ENCODE data around the gene MINK1.
A peak's percentile ranks its signal among the peaks of the same experiment; 100 is the strongest.
"Not testable (repeated sequence)": the region's sequence is repeated elsewhere in the genome, so short reads cannot be mapped to it uniquely, and the experiment has no call there.

MINK1 gene

DNA sequence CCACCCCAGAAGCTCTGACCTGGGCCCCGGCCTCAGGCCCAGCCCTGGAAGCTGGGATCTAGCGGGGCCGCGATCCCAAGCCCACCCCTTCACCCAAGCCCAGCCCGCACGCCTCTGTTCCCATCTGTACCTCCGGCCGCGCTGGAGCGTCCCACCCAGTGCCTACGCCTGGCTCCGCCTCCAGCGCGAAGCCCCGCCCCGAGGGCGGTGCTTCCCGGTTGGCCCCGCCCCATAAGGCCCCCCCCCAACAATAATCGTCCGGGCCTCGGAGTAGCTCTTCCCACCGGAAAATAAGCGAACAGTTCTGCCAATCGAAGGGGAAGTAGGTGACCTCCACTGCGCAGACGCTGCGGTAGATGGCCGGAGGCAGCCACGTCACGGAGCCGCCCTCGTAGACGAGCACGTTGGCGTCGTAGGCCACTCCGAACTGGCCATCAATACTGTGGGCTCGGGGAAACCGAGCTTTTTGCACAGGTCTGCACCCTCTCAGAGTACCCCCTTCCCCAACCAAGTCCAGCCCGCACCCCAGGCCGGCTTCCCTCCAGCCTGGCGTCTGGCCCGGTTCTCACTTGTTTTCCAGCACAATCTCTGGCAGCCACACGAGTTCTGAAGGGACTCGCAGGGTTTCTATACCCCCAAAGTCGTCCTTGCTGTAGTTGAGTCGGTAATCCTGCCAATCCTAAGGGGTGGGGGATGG, 68.7 kb downstream of the MINK1 start:
- no peak for DNase-seq

DNA sequence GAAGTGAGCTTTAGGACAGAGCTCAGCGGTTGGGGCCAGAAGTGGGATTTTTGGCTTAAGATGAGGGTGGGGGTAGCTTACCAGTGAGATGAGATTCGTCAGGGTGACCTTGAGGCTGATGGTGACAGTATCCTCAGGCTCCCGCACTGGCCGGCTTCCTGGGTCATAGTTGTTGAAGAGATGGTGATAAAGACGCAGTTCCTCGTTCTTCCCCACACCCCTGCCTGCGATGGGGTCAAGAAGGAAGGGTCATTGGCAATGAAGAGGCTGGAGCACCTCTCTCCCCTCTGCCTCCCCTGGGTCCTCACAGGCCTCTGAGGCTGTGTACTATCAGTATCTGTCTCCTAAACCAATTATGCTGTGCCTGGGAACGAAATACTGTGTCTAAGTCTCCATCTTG, 69.4 kb downstream of the MINK1 start:
- no peak for DNase-seq

DNA sequence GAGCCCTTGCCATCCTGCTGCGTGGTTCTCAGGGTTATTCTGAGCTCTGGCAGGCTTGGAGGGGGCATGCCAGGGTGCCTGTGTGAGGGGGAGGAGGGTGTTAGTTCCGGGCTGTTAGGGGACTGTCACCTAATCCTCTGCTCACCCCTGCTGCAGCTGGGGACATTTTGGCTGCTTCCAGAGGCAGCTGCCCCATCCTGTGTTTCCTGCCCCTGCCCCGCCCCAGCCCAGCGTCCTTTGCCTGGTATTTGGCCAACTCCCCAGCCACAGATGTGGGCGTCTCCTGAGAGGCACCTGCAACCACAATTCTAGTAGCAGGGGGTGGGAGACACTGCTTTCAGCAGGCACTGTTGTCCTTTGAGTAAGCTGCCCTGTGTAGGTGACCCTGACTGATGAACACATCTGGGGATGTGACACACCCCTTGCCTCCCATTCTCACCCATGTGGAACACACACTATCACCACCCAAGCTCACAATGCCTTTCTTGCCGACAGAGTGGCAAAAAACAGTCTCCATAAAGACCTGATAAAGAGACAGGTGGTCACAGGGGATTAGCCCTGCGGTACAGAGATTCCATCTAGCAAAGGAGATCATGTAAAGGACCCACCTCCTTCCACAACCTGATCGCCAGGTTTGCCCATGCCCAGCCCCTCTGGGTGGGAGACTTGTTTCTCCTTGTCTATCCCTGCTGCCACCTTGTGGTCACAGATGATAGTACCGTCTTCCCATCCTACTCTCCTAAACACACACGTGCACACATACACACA, 70.1 kb downstream of the MINK1 start, which contains the start of gene CHRNE:
TSS of gene CHRNE (minus strand) at position 48 of the 768 bp plus-strand sequence. CDS start at position 13, 35 bp downstream.
- peak; percentile 27 for DNase-seq

DNA sequence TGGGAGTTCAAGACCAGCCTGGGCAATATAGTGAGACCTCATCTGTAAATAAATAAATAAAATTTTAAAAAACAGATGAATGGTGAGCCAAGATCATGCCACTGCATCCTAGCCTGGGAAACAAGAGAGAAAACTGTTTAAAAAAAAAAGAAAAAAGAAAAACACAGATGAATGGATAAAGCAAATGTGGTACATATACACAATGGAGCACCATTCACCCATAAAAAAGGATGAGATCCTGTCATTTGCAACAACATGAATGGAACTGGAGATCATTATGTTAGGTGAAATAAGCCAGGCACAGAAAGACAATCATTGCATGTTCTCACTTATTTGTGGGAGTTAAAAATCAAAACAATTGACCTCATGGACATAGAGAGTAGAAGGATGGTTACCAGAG, 73.5 kb downstream of the MINK1 start:
- DNase-seq: not testable (repeated sequence)

DNA sequence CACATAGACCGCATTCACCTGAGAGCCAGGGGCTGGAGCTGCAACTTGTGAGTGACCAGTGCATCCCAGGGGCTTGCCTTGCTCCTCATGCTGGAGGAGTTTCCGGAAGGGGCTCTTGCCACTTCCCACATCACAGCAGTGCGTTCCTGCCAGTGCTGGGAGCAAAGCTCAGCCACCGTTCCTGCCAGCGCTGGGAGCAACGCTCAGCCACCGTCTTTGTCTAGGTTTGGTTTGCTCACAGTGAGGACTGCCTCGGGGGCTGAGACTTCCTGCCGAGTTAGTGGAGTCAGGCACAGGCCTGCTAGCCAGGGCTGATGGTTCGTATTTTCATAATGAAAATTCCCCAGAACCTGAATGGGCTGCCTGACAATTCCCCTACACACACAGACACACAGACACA, 75.2 kb downstream of the MINK1 start:
- no peak for DNase-seq

DNA sequence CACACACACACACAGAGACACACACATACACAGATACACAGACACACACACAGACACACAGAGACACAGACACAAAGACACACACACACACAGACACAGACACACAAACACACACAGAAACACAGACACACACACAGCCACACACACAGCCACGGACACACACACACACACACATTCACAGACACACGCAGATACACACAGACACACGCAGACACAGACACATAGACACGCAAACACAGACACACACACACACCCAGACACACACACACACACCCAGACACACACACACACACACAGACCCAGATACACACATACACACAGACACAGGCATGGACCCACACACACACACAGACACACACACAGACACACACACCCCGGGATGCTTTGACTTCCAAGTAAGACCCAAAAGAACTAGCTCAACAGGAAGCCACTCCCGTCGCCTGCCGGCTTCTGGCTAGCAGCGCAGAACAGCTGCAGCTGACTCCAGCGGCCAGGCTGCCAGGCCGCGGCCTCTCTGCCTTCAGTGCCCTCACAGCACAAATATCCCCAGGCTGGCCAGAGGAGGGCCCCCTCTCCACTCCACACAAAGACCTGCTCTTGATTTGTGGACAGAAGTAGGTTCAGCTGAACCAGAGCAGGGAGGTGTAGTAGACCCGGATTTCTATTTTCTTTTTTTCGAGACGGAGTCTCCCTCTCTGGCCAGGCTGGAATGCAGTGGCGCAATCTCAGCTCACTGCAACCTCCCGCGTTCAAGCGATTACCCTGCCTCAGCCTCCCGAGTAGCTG, 75.8 kb downstream of the MINK1 start:
- DNase-seq: peak; percentile 13

DNA sequence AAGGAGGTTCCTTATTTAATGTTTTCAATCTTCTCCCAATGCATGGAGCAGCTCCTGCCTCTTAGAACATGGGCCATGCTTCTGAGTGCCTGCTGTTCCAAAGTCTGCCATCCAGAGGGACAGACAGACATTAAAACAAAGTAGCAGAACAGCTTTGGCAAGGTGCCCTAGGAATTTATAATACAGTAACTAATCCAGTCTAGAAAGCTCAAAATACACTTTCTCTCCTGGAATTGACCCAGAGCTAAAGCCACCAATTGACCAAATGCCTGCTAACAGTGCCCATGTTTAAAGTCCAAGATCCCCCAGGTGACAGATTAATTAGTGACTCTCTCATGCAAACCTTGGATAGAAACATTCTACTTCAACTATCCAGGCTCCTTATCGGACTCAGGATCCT, 80.9 kb downstream of the MINK1 start:
- no peak for DNase-seq

DNA sequence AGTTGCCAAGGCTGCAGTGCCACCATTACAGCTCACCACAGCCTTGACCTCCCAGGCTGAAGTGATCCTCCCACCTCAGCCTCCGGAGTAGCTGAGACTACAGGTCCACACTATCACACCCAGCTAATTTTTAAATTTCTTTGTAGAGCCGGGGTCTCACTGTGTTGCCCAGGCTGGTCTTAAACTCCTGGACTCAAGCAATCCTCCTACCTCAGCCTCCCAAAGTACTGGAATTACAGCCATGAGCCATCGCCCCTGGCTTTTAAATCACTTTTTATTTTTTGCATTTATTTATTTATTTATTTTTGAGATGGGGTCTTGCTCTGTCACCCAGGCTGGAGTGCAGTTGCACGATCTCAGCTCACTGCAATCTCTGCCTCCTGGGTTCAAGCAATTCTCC, 81.4 kb downstream of the MINK1 start:
- not testable (repeated sequence) for DNase-seq

DNA sequence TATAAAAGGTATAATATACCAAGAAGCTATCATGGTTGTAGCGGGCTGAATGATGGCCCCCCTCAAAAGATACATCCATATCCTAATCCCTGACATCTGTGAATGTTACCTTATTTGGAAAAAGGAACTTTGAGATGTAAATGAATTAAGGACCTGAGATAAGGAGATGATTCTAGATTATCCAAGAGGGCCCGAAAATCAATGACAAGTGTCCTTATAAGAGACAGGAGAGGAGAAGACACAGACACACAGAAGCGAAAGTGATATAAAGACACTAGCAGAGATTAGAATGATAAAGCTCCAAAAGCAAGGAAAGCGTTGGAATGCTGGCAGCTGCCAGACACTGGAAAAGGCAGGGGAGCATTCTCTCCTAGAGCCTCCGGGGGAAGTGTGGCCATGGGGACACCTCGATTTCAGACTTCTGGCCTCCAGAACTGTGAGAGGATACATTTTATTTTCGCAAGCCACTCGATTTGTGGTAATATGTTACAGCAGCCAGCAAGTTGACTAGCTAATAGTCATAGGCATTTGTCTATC, 86.4 kb downstream of the MINK1 start:
- DNase-seq: no peak

DNA sequence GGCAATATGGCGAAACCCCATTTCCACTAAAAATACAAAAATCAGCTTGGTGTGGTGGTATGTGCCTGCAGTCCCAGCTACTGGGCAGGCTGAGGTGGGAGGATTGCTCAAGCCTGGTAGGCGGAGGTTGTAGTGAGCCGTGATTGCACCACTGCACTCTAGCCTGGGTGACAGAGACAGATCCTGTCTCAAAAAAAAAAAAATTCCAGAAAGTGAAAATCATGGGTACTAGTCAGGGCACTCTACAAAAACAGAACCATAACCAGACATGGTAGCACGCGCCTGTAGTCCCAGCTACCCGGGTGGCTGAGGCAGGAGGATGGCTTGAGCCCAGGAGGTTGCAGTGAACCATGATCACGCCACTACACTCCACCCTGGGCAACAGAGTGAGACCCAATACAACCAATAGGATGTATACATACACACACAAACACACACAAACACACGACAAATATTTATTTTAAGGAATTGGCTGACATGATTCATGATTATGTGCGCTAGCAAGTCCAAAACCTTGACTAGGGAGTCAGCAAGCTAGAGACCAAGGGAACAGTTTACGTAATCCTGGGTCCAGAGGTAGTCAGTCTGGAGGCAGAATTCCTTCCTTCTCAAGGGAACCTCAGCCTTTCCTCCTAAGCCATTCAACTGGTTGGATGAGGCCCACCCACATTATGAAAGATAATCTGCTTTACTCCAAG, 87.4 kb downstream of the MINK1 start:
- no peak for DNase-seq

DNA sequence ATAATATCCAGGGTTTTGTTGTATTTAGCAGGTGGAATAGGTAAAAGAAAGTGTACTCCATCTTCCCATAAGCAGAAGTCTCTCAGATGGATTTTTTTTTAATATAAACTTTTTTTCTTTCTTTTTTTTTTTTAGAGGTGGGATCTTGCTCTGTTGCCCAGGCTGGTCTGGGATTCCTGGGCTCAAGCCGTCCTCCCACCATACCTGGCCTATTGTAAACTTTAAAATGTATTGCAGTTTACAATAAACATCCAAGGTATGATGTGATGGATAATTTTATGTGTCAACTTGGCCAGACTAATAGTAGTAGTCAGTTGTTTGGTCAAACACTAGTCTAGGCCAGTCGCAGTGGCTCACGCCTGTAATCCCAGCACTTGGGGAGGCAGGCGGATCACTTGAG, 88.2 kb downstream of the MINK1 start:
- no peak for DNase-seq

DNA sequence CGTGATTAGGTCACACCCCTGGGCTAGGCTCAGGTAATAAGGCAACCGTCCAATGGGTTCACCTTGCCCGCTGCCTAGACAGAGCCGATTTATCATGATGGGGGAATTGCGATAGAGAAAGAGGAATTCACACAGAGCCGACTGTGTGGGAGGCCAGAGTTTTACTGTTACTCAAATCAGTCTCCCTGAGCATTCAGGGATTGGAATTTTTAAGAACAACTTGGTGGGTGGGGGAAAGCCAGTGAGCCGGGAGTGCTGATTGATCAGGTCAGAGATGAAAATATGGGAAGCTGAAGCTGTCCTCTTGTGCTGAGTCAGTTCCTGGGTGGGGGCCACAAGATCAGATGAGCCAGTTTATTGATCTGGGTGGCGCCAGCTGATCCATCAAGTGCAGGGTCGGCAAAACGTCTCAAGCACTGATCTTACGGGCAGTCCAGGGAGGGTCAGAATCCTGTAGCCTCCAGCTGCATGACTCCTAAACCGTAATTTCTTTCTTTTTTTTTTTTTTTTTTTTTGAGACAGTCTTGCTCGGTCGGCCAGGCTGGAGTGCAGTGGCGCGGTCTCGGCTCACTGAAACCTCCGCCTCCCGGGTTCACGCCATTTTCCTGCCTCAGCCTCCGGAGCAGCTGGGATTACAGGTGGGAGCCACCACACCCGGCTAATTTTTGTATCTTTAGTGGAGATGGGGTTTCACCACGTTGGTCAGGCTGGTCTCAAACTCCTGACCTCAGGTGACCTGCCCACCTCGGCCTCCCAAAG, 93.6 kb downstream of the MINK1 start:
- not testable (repeated sequence) for DNase-seq

DNA sequence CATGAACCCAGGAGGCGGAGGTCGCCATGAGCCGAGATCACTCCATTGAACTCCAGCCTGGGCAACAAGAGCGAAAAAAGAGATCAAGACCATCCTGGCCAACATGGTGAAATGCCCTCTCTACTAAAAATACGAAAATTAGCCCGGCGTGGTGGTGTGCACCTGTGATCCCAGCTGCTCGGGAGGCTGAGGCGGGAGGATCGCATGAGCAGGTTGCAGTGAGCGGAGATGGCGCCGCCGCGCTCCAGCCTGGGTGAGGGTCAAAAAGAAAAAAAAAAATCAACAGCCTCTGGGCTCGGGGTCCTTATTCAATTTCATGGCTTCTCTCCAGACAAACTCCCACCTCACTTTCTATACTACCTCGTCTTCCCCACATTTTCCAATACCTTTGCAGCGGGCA, 95.7 kb downstream of the MINK1 start:
- DNase-seq: no peak

DNA sequence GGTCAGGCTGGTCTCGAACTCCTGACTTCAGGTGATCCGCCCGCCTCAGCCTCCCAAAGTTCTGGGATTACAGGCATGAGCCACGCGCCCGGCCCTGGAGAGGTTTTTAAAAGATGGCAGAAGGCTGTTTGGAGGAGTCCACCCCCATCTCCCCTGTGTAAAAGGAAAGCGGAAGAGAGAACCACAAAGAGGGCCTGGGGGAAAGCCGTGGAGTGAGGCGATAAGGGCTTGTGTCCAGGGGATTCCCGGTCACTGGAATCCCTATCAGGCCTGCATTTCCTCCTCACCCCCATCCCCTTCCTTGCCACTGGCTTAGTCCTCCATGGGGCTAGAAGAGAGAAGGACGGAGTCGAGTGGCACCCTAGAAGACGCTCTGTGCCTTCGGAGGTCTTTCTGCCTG, 98.8 kb downstream of the MINK1 start, which contains the start of gene GP1BA:
TSS of gene GP1BA (plus strand) at position 315 of the 400 bp plus-strand sequence. CDS start 328 bp downstream, outside the sequence.
- no peak for DNase-seq

DNA sequence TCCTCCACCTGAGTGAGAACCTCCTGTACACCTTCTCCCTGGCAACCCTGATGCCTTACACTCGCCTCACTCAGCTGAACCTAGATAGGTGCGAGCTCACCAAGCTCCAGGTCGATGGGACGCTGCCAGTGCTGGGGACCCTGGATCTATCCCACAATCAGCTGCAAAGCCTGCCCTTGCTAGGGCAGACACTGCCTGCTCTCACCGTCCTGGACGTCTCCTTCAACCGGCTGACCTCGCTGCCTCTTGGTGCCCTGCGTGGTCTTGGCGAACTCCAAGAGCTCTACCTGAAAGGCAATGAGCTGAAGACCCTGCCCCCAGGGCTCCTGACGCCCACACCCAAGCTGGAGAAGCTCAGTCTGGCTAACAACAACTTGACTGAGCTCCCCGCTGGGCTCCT, 99.6 kb downstream of the MINK1 start:
- no peak for DNase-seq

DNA sequence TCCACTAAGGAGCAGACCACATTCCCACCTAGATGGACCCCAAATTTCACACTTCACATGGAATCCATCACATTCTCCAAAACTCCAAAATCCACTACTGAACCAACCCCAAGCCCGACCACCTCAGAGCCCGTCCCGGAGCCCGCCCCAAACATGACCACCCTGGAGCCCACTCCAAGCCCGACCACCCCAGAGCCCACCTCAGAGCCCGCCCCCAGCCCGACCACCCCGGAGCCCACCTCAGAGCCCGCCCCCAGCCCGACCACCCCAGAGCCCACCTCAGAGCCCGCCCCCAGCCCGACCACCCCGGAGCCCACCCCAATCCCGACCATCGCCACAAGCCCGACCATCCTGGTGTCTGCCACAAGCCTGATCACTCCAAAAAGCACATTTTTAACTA, 100.5 kb downstream of the MINK1 start:
- DNase-seq: no peak

DNA sequence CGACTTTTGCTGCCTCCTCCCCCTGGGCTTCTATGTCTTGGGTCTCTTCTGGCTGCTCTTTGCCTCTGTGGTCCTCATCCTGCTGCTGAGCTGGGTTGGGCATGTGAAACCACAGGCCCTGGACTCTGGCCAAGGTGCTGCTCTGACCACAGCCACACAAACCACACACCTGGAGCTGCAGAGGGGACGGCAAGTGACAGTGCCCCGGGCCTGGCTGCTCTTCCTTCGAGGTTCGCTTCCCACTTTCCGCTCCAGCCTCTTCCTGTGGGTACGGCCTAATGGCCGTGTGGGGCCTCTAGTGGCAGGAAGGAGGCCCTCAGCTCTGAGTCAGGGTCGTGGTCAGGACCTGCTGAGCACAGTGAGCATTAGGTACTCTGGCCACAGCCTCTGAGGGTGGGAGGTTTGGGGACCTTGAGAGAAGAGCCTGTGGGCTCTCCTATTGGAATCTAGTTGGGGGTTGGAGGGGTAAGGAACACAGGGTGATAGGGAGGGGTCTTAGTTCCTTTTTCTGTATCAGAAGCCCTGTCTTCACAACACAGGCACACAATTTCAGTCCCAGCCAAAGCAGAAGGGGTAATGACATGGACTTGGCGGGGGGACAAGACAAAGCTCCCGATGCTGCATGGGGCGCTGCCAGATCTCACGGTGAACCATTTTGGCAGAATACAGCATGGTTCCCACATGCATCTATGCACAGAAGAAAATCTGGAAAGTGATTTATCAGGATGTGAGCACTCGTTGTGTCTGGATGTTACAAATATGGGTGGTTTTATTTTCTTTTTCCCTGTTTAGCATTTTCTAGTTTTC, 101.2 kb downstream of the MINK1 start:
- DNase-seq: no peak

DNA sequence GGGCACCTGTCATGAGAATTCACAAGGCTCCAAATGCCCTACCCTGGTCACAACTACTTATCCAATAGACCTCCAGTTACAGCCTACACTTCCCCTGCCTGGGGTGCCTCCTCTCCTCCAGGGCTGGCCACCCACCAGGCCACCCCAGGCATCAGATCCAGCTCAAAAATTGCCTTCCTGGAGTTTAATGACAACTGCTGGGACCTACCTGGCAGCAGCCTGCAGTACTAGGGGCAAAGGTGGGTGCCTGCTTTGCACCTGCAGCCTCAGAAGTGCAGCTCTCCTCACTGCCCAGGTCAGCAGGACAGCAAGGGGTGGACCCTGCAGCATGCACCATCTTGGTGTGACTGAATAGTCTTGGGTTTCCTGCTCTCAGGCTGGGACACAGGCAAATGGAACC, 102.5 kb downstream of the MINK1 start:
- DNase-seq: no peak

DNA sequence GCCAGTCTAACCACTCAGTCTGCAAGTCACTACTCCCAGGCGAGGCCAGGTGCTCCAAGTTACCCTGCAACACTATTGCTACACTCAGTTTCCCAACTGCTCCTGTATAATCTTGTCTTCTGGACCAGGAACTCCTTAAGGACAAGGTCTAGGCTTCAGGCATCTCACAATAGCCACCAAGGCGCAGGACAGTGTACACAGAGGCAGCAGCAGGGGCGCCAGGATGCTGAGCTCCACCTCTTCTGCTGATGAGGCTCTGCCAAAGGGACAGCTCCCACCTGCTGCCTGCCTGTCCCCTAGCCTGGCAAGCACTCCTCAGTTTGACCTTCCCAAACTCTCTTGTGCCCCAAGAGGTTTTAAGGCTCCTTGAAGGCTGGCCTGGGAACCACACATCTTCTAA, 103.3 kb downstream of the MINK1 start:
- no peak for DNase-seq

DNA sequence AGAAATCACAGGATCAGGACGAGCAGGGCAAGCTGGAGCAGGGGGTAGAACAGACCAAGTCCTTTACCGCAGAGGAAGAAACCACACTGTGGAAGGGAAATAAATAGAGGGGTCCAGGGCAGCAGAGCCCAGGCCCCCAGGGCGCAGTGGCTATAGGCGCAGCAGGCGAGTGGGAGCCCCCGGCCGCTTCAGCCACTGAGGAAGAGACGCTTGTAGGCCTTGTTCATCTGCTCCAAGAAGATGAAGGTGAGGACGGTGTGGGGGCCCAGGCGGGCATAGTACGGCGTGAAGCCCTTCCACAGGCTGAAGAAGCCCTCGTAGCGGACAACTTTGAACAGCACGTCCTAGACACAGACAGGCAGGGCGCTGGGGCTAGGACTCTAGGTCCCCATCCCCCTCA, 104.4 kb downstream of the MINK1 start:
- no peak for DNase-seq

DNA sequence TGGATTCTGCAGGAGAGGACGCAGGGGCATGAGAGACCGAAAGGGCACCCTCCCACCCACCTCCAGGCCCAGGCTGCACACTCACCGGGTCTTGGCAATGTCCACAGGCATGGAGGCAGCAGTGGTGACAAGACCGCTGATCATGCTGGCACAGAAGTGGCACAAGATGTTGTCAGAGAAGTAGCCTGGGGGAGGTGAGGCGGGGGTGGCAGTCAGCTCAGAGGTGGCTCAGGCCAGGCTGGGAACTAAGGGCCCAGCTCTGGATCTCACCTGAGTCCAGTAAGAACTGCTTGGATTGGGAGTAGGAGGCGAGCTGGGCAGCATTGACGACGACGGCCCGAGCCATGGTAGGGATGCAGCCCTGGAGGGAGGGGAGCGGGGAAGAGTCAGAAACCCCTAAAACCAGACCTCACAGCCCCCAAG, 104.9 kb downstream of the MINK1 start:
- DNase-seq: no peak

All from NCI-H2107 (cell line).